ENCODE results near the gene DHCR7.

DNA sequence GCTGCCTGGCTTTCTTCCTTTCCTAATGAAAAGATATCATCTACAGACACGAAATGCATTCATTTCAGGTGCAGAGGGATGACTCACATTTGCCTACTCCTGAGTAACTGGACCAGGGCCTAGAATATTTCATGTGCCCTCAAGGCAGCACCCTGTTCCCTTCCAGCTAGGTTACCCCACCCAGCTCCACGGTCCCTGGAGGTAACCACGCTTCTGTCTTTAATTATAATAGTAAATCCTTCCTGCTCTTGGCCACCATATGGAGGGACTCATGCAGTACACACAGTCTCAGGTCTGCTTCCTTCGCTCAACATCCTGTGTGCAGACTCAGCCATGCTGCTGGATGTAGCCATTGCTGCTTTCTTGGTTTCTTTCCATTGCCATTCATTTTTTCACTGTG, 22.3 kb downstream of the DHCR7 start:
- TF ChIP-seq, protein P1, sequence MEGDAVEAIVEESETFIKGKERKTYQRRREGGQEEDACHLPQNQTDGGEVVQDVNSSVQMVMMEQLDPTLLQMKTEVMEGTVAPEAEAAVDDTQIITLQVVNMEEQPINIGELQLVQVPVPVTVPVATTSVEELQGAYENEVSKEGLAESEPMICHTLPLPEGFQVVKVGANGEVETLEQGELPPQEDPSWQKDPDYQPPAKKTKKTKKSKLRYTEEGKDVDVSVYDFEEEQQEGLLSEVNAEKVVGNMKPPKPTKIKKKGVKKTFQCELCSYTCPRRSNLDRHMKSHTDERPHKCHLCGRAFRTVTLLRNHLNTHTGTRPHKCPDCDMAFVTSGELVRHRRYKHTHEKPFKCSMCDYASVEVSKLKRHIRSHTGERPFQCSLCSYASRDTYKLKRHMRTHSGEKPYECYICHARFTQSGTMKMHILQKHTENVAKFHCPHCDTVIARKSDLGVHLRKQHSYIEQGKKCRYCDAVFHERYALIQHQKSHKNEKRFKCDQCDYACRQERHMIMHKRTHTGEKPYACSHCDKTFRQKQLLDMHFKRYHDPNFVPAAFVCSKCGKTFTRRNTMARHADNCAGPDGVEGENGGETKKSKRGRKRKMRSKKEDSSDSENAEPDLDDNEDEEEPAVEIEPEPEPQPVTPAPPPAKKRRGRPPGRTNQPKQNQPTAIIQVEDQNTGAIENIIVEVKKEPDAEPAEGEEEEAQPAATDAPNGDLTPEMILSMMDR (IDR thresholded peaks at IDR 0.05; ENCODE audit: insufficient read depth, low read length, poor library complexity, severe bottlenecking) = no peak
- TF ChIP-seq EZH2phosphoT487 (conservative IDR thresholded peaks at IDR 0.05; ENCODE audit: low read length) = no peak

Data from SU-DHL-6 (cell line).